SK-N-MC (cell line): ENCODE data around the gene RASA3.

Experiments
- EZH2 ChIP-seq: fragments of 200-600 bp; sonication (generic); IDR thresholded peaks from one replicate; pipeline ENCODE4 v1.6.1; 2017; ENCODE audit warnings: antibody characterized with exemption
- POLR2AphosphoS5 ChIP-seq: IDR thresholded peaks from 2 replicates; pipeline ENCODE4 v1.6.1; 2012; ENCODE audit warnings: mild to moderate bottlenecking, low read depth, low read length, borderline replicate concordance

DNA sequence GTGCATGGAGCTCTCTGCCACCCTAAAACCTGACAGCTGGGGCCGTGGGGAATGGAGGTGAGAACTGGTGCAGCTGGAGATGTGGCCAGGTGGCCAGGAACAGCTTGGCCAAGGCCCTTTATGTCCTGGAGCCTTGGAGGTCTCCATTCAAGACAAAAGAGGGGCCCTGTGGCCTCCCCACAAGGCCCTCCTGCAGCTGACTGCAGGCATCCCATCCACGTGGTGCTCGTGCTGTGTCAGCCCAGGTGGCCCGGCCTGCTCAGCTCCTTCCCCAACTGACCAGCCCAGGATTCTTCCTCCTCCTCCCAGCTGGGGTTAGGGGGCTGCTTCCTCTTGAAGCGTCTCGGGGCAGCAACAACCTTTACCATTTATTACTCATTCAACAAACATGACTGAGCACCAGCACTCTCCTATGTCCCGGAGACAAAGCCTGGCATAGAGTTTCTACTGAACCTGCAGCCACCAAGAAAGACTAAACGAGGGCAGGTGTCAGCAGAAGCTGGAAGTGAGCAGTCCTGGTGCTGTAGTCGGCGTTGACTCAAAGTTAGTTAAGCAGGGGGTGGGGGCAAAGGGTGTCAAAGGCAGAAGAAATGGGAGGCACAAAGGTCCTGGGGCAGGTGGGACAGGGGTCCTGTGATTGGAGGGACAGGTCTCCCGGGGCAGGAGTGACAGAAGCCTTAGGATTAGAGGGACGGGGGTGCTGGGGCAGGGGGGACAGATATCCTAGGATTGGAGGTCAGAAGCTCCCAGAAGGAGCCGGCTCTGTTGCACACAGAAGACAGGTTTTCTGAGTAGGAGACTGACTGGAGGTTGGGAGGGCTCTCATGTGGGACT, 135.3 kb downstream of the RASA3 start:
- TF ChIP-seq POLR2AphosphoS5: no peak
- no peak for TF ChIP-seq EZH2
